DOHH2 (cell line): Measurements from ENCODE around the gene COG1.
A peak's percentile ranks its signal among the peaks of the same experiment; 100 is the strongest.
"Not testable (repeated sequence)": the region's sequence is repeated elsewhere in the genome, so short reads cannot be mapped to it uniquely, and the experiment has no call there.

Source experiments
- H3F3A ChIP-seq: fragments of 200-600 bp; sonication (generic), shearing (Covaris generic); 2 replicates; pipeline ENCODE4 v1.6.0; 2016; ENCODE audit warnings: antibody characterized with exemption, mild to moderate bottlenecking; ENCODE audit not compliant: control insufficient read depth, insufficient read depth
- H3K27ac ChIP-seq: fragments of 200-600 bp; sonication (generic); 2 replicates; pipeline ENCODE4 v1.5.1; 2014; ENCODE audit warnings: low read depth, mild to moderate bottlenecking, low read length, moderate library complexity
- H3K27me3 ChIP-seq: fragments of 200-600 bp; sonication (generic); 2 replicates; pipeline ENCODE4 v1.6.1; 2014; ENCODE audit warnings: mild to moderate bottlenecking, low read length, mixed read lengths; ENCODE audit not compliant: control insufficient read depth
- H3K36me3 ChIP-seq: fragments of 200-600 bp; sonication (generic); 2 replicates; pipeline ENCODE4 v1.6.1; 2014; ENCODE audit warnings: mild to moderate bottlenecking, low read length, moderate library complexity, mixed read lengths; ENCODE audit not compliant: control insufficient read depth
- H3K4me1 ChIP-seq: fragments of 200-600 bp; sonication (generic); 2 replicates; pipeline ENCODE4 v1.6.1; 2014; ENCODE audit warnings: mild to moderate bottlenecking, low read length, mixed read lengths; ENCODE audit not compliant: control insufficient read depth
- H3K4me2 ChIP-seq: fragments of 200-600 bp; sonication (generic); 2 replicates; pipeline ENCODE4 v1.6.0; 2014; ENCODE audit warnings: mild to moderate bottlenecking, low read length, moderate library complexity
- H3K4me3 ChIP-seq: fragments of 200-600 bp; sonication (generic); 2 replicates; pipeline ENCODE4 v1.5.1; 2014; ENCODE audit warnings: mild to moderate bottlenecking, low read length, mixed read lengths
- H3K79me2 ChIP-seq: fragments of 200-600 bp; sonication (generic); 2 replicates; pipeline ENCODE4 v1.6.1; 2014; ENCODE audit warnings: mild to moderate bottlenecking, low read length, mixed read lengths; ENCODE audit not compliant: control insufficient read depth
- H3K9me2 ChIP-seq: fragments of 200-600 bp; sonication (generic); replicated peaks from 2 replicates; pipeline ENCODE4 v1.6.1; 2014; ENCODE audit warnings: mild to moderate bottlenecking, low read length, mixed read lengths; ENCODE audit not compliant: control insufficient read depth
- H3K9me3 ChIP-seq: fragments of 200-600 bp; sonication (generic); 2 replicates; pipeline ENCODE4 v1.6.1; 2014; ENCODE audit warnings: antibody characterized with exemption, low read length, mixed read lengths; ENCODE audit not compliant: control insufficient read depth, insufficient read depth
- H4K20me1 ChIP-seq: fragments of 200-600 bp; sonication (generic); 2 replicates; pipeline ENCODE4 v1.6.0; 2014; ENCODE audit warnings: low read depth, mild to moderate bottlenecking, antibody characterized with exemption, low read length, moderate library complexity; ENCODE audit not compliant: control insufficient read depth, insufficient read depth
- EZH2phosphoT487 ChIP-seq: fragments of 200-600 bp; sonication (generic); IDR thresholded peaks from 2 replicates; pipeline ENCODE4 v1.6.1; 2017; ENCODE audit warnings: borderline replicate concordance, mild to moderate bottlenecking, antibody characterized with exemption, low read length, moderate library complexity, mixed read lengths
- TF ChIP-seq, protein P1 (sequence below): fragments of 200-600 bp; sonication (generic); IDR thresholded peaks from one replicate; pipeline ENCODE4 v1.5.1; 2014; ENCODE audit warnings: antibody characterized with exemption, mild to moderate bottlenecking, low read depth, low read length; ENCODE audit not compliant: poor library complexity, severe bottlenecking

Gene COG1, protein sequence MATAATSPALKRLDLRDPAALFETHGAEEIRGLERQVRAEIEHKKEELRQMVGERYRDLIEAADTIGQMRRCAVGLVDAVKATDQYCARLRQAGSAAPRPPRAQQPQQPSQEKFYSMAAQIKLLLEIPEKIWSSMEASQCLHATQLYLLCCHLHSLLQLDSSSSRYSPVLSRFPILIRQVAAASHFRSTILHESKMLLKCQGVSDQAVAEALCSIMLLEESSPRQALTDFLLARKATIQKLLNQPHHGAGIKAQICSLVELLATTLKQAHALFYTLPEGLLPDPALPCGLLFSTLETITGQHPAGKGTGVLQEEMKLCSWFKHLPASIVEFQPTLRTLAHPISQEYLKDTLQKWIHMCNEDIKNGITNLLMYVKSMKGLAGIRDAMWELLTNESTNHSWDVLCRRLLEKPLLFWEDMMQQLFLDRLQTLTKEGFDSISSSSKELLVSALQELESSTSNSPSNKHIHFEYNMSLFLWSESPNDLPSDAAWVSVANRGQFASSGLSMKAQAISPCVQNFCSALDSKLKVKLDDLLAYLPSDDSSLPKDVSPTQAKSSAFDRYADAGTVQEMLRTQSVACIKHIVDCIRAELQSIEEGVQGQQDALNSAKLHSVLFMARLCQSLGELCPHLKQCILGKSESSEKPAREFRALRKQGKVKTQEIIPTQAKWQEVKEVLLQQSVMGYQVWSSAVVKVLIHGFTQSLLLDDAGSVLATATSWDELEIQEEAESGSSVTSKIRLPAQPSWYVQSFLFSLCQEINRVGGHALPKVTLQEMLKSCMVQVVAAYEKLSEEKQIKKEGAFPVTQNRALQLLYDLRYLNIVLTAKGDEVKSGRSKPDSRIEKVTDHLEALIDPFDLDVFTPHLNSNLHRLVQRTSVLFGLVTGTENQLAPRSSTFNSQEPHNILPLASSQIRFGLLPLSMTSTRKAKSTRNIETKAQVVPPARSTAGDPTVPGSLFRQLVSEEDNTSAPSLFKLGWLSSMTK

DNA sequence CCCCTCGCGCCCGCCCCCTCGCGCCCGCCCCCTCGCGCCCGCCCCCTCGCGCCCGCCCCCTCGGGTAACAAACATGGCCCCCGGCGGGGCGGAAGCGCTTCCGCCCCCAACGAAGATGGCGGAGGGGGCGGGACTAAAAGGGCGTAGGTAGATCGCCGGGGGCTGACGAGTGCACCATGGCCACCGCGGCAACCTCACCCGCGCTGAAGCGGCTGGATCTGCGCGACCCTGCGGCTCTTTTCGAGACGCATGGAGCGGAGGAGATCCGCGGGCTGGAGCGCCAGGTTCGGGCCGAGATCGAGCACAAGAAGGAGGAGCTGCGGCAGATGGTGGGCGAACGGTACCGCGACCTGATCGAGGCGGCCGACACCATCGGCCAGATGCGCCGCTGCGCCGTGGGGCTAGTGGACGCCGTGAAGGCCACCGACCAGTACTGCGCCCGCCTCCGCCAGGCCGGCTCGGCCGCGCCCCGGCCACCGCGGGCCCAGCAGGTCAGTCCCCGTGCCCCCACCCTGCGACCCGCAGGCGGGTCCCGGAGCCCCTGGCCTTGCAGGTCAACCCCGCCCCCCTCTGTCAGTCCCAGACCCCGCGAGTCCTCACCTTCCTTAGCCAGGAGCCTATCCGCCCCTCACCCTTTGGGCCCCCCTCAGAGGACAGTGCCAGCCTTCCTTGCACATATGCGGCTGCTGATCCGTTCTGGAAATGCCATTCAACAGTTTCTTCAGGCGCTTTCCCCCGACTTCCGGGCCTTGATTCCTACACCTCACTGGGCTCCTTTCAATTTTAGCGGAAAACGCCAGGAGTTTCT is at the start of gene COG1:
Gene COG1, plus strand, starts transcription at position 162 of the 808 bp plus-strand sequence. Its CDS starts 15 bp downstream, at position 177.
- H3K9me2 ChIP-seq, result no peaks in the 10 kb centered on the region
- peak within 1 kb of the TSS; percentile 79 for H3K4me3 ChIP-seq
- peak within 1 kb of the TSS; percentile 69 for H3K27ac ChIP-seq
- peaks cover 51% of the 10 kb centered on the region for H3K79me2 ChIP-seq
- peak within 1 kb of the TSS; percentile 96 for H3K4me2 ChIP-seq
- H3K4me1 ChIP-seq, result peaks cover 17% of the 10 kb centered on the region
- no peak for TF ChIP-seq EZH2phosphoT487
- TF ChIP-seq, protein P1, sequence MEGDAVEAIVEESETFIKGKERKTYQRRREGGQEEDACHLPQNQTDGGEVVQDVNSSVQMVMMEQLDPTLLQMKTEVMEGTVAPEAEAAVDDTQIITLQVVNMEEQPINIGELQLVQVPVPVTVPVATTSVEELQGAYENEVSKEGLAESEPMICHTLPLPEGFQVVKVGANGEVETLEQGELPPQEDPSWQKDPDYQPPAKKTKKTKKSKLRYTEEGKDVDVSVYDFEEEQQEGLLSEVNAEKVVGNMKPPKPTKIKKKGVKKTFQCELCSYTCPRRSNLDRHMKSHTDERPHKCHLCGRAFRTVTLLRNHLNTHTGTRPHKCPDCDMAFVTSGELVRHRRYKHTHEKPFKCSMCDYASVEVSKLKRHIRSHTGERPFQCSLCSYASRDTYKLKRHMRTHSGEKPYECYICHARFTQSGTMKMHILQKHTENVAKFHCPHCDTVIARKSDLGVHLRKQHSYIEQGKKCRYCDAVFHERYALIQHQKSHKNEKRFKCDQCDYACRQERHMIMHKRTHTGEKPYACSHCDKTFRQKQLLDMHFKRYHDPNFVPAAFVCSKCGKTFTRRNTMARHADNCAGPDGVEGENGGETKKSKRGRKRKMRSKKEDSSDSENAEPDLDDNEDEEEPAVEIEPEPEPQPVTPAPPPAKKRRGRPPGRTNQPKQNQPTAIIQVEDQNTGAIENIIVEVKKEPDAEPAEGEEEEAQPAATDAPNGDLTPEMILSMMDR, result no peak
- no peaks in the 10 kb centered on the region for H3K9me3 ChIP-seq
- H3K27me3 ChIP-seq, result no peaks in the 10 kb centered on the region
- peaks cover 36% of the 10 kb centered on the region for H3K36me3 ChIP-seq
- H3F3A ChIP-seq, result no peaks in the 10 kb centered on the region
- H4K20me1 ChIP-seq, result no peaks in the 10 kb centered on the region

DNA sequence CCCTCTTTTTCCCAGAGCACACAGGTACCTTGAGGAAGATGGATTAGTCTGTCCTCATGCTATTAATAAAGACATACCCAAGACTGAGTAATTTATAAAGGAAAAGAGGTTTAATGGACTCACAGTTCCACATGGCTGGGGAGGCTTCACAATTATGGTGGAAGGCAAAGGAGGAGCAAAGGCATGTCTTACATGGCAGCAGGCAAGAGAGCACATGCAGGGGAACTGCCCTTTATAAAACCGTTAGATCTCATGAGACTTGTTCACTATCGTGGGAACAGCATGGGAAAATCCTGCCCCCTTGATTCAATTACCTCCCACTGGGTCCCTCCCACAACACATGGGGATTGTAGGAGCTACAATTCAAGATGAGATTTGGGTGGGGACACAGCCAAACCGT is 48.6 kb upstream of the COG1 start:
- H3K4me1 ChIP-seq, H3K79me2 ChIP-seq, H3K27ac ChIP-seq, H3K4me2 ChIP-seq, H3K9me2 ChIP-seq, H3K36me3 ChIP-seq, H3K27me3 ChIP-seq, H3K4me3 ChIP-seq, H3F3A ChIP-seq, H4K20me1 ChIP-seq: not testable (repeated sequence)
- H3K9me3 ChIP-seq, result peaks cover 11% of the 10 kb centered on the region; the same call in 1 of the 2 replicates

DNA sequence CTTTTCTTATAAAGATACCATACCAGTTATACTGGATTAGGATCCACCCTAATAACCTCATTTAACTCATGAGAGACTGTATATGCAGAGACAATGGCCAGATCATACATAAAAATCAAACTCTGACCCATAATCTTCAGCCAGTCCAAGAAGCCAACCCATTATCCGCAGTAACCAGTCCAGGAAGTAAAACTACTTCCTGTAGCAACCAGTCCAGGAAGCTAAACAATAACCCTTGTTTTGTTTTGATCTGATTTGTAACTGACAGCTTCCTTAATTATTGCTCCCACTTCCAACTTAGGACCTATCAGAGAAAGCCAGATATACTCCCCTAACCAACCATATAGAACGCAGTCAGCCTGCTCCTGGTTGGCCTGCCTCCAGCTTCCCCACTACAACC is 47.2 kb upstream of the COG1 start:
- Histone ChIP-seq H3K9me2 (no peaks in the 10 kb centered on the region), H3K27ac (no peak overlapping the region), H3K36me3 (no peaks in the 10 kb centered on the region), H3K9me3 (peaks cover 11% of the 10 kb centered on the region; the same call in 1 of the 2 replicates), H3K4me2 (no peak overlapping the region), H3K79me2 (no peaks in the 10 kb centered on the region), H3K27me3 (no peaks in the 10 kb centered on the region), H3K4me1 (no peaks in the 10 kb centered on the region), H4K20me1 (no peaks in the 10 kb centered on the region), H3F3A (no peaks in the 10 kb centered on the region), H3K4me3 (no peak overlapping the region)
- TF ChIP-seq EZH2phosphoT487, result no peak
- TF ChIP-seq, protein P1, result no peak

DNA sequence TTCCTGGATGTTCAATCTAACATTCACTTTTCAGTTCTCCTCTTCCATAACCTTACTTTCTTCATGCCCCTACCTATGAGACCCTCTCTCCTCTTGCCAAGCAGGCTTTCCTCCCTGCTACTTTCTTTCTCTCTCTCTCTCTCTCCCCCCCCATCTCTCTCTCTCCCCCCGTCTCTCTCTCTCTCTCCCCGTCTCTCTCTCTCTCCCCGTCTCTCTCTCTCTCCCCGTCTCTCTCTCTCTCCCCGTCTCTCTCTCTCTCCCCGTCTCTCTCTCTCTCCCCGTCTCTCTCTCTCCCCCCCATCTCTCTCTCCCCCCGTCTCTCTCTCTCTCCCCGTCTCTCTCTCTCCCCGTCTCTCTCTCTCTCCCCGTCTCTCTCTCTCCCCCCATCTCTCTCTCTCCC is 45.1 kb upstream of the COG1 start:
- H3K9me3 ChIP-seq, result peaks cover 11% of the 10 kb centered on the region; the same call in 1 of the 2 replicates
- H3F3A ChIP-seq, H4K20me1 ChIP-seq, H3K4me3 ChIP-seq, H3K4me1 ChIP-seq, H3K27ac ChIP-seq, H3K36me3 ChIP-seq, H3K79me2 ChIP-seq, H3K9me2 ChIP-seq, H3K4me2 ChIP-seq, H3K27me3 ChIP-seq: not testable (repeated sequence)
